Hindlimb muscle (tissue), 1 donor: ENCODE results near the gene CD300A. TPM values are rescaled to one million over a fixed set of nuclear protein-coding genes. Genes with fewer than 3 reads are reported as not detected.

Experiments used
- DNase-seq: peaks from one replicate; pipeline ENCODE4 v3.0.0-alpha.2; 2013
- polyA plus RNA-seq: library from polyadenylated mRNA; unstranded; fragments of 120-200 nt; gene quantifications from one replicate; pipeline ENCODE4 v1.2.1, GENCODE V29; 2013; ENCODE audit not compliant: insufficient read length

Gene CD300A
- polyA plus RNA-seq, result 2.2 TPM

DNA sequence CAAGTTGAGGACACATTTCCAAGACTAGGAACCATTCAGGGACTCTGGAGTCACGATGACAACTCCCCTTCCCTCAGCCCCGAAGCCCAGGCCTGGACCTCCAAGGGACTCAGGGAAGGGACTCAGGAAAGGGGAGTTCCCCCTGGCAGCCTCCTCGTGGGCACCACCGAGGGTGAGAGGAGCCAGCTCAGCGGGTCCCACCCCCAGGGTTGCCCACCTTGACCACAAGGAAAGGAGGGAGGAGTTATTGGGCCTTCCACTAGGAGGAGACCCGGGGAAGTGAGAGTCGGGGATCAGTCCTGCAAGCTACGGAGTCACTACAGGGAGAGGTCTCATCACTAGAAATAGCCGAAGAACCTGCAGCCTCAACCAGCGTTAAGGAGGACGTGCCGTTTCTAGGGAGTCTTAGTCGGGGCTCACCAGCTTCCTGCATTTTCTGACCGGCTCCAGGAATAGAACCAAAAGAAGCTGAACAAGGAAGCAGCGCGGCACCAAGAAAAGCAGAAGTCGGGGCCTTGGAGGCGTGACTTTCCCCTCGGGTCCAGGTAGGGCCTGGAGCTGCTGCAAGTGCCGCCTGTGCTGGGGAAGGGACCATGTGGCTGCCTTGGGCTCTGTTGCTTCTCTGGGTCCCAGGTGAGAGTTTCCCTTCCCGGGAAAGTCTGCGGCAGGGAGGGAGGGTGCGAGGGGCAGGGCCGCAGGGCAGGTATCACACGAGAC, at the start of gene CD300A:
TSS of gene CD300A (plus strand) at position 524 of the 717 bp plus-strand sequence. CDS start at position 594, 70 bp downstream.
- DNase-seq, result no peak

DNA sequence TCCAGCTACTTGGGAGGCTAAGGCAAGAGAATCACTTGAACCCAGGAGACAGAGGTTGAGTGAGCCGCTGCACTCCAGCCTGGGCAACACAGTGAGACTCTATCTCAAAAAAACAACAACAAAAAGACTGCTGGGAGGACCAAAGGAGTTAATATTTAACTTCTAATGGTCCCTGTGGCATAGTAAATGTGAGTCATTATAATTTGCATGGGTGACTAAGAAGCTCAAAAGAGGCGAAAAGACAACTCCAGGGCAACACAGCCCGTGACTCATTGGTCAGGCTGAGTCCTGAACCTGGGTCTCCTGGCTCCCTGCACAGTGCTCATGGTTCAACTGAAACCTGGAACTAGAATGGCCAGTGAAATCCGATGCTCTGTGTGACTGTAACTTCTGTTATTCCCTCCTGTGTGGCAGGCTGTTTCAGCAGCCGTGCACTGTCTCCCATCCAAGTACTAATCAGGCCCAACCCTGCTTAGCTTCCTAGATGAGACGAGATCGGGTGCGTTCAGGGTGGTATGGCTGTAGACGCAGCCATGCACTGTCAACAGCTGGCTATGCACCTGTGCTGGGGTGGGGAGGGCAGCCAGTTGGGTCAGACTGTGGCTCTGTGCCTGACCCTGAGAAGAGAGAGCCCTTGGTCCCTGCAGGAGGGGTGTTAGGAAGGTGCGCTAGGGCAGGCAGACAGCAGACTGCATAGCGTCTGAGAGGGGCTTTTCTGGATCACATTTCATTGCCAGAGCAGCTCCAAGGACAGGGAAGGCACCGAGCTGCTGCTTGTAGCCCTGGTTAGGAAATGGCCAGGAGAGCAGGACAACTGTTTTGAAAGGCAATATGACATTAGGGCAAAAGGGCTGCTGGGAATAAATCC, 49.0 kb upstream of the CD300A start:
- no peak for DNase-seq

DNA sequence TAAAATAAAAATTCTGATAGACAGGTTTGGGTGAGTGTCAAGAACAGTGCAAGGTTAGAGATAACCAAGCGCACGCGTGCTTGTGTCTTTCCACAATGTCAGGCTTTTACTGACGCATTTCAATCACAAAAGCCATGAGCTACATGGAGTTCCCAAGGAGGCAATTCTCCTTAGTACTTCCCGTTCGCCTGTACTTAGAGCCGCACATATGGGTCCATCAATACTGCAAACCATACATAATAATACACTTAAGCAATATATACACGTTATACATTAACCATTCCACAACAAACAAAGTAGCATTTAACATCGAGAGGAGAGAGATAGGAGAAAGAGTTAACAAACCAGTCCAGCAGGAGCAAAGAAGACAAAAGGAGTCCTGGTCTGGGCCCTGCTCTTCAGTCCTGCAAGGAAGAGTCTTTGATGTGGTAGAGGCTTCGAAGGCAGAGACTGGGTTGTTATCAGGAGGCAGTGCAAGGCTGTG, 46.5 kb upstream of the CD300A start:
- DNase-seq, result no peak

DNA sequence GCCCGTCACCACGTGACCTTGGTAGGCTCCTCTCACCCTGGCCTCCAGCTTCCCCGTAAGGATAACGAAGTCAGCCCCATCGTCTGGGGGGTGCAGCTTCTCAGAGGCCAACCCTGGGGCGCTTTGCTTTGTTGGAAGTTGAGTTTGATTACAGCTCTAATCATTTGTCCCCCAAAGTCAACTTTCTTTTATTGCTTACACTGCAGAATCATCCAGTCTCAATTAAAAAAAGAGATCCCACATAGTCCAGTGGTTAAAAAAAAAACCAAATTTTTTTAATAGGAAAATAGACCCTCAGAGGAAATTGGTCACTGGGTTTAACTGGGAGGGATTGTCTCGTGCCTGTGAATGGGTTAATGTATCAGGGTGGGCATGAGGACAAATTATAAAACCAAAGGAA, 42.3 kb upstream of the CD300A start:
- DNase-seq, result no peak

DNA sequence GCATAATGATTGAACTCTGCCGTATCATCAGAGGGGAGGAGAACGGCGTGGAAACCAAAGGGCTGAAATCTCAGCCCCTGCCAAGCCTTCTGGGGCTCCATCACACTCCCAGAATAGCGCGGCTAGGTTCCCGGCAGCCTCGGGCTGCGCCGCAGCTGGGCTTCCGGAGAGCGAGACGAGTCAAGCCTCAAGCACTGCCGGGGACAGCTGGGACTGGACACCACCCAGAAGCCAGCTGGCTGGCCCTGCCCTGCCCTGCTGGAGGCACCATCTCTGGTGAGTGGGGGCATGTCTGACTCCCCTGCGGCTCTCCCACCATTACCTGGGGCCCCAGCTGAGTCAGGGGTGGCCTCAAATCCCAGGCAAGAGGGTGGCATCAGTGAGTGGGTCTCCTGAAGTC, 41.8 kb upstream of the CD300A start:
- DNase-seq, result no peak

DNA sequence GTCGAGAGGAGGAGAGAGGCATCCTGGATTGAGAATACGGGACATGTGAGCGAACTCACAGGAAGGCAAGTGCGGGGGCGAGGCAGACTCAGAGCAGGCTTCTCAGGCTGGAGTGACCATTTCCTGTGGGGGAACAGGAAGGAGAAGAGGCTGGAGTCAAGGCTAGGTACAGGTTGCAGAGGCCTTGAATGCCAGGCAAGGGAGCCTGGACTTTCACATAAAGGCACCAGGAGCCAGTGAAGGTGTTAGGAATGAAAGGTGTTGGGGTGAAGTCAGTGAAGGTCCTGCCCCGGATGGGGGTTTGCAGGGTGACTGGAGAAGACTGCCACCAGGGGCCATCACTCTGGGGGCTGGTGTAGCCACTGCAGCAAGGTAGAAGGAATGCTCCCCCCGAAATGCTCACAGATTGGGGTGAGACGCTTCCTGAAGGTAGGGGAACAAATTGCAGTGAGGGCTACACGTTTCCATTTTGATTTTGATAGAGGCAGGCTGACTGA, 39.8 kb upstream of the CD300A start:
- DNase-seq, result no peak

DNA sequence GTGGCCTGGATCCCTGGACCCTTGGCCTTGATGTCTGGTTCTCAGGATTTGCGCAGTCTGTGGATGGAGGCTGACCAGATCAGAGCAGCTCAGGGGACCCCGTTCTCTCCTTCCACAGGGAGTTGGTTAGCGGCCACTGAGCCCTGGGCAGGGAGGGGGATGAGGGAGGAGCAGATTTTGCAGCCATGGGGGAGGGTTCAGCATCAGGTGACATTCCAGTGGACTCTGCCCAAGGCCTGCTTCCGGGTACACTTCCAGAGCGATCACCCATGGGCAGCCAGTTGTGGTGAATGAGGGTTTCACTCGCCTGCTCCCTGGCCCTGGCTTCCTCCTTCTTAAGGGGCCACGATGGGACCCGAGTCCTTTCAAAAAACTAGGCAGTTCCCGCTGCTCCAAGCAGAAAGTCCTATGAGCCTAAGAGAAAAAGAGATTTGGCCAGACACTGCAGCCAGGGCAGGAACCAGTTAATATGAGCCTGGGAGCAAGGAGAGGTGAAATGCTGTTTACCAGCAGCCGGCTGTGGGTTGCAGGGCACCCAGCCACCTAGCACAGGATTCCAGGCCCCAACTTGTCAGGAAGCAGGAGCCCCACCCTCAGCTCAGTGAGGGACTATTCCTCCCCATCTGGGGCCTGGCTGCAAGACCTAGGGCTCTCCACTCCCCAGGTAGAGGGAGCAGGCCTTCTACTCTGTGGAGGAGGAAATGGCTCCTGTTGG, 39.2 kb upstream of the CD300A start:
- no peak for DNase-seq

DNA sequence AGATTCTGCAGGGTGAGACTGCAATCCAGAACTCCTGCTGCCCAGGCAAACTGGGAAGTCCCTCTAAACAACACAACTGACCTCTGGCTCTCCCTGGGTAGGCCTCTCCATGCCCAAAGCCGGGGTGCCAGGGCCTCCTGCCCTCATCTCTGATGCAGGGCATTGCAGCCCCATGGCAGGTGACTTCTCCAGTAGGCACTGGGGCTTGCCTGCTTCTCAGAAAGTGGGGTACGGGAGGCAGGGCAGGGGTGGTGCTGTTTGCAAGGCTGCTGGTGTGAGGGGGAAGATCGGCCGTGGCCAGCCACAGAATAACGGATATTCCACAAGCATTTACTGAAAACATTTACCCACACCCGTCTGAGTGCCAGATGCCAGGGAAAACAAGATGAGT, 38.7 kb upstream of the CD300A start:
- no peak for DNase-seq

DNA sequence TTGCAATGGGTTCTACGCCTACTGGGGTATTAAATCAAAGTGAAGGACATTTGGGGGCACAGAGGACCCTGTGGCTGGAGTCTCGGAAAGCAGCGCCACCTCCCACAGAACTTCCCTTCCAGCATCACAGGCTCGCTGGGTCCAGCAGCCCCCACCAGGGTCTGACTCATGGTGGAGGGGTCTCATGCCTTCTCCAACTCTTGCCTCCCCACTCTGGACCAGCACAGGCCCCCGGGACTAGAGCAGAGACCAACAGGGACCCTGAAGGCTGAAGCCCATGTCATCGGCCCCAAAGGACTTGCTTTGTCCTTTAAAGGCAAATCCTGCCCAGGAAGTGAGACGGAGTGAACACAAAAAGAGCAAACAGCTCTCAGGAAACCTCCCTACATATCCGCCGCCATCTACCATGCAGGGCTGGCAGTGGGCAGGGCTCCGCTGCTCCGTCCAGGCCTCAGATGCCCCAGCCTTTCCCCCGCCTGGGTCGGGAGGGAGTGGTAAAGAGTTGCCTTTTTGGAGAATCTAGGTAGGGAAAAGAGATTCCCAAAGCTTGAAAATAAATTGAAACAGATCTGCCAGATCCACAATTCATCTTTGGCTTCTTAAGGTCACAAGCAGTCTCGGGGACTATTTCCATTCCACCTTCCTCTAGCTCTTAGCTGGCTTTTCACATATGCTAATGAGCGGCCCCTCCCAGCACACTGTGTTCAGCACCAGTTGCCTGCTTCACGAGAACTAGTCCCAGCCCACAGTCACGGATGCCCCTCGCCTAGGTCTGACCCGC, 36.6 kb upstream of the CD300A start:
- DNase-seq, result no peak

DNA sequence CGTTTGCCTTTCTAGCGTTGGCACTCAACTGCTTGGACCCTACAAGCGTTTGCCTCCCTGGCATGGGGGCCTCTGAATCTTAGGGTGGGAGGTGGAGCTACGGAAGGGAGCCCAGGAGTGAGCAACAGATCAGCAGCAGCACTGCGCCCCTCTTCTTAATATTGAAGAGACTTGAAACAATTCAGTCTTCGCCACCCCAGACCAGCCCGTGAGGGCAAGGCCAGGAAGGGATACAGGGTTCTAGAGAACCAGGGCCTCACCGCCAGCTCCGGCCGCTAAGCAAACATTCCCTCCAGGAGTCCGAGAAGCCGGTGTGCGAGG, 36.1 kb upstream of the CD300A start:
- DNase-seq, result no peak

DNA sequence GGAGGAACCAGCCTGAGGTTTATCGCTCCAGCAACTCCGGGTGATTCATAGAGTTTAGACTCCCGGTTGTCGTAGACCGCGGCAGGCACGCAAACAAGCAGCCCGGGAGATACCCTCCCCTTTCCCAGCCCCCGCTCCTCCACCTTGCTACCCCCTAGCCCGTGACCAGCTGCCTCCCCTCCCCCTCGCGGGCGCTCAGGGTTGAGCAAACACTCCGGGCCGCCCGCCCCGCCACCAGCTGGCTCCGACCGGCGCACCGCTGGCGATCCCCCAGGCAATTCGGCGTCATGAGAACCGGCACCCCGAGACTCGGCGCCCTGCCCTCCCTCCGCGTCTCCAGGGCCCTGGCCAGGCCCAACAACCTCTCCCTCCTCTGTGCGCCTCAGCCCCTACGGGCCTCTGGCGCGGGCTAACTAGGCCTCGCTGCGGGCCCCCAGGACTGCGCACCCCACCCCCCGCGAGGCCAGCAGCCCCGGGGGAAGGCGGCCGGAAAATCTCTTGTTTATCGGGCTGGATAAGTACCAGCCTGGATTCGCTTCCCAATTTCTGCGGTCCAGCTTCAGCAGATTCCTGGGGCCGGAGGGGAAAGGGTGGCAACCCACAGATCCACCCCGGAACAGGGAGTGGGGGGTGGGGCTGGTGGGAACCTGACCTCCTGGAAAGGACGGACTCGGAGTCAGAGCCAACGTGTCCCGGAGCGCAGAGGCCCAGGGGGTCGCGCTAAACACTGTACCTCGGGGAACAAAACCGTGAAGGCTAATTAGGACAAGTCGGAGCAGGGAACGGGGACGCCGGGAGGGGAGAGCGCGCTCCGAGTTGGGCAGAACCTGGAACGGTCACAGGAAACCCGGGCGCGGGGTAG, 35.5 kb upstream of the CD300A start:
- peak; percentile 60 for DNase-seq

DNA sequence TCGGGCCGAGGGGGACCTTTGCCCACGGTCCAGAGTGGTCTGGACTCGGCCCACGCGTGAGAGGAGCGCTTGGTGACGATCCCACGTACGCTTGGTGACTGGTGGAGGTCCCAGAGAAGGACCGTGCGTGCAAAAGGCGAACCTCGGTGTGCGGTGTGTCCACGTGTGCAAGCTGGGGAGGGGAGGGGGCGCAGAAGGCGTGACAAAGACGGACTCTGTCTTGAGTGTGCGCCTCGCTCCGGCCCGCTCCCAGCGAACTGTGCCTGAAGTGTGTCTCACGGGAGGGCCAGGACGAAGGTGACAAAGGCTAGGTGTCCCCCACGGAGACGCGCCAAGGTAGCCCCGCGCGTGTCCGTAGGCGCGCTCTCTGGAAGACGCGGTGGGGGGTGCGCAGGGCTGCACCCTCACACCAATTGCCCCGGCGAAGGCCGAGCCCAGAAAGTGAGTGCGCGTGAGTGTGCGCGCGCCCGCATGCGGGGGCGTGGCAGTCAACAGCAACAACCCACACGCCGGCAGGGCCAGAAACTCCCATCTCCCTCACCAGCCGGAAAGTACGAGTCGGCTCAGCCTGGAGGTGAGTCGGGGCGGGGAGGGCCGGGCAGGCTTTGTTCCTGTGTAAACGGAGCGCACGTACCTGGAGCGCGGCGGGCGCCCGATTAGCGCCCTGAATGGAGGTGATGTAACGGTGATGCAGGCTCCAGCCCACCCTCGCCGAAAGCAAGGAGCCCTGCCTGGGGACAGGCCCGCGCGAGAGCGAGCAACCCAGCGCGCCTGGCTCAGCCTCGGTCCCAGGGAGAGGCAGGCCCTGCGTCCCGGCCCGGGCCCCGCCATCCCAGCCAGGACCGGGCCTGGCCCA, 34.6 kb upstream of the CD300A start, which contains the start of gene GPRC5C:
TSS of gene GPRC5C (plus strand) at position 521 of the 856 bp plus-strand sequence. CDS start 7,689 bp downstream, outside the sequence.
- peak; percentile 73 for DNase-seq

DNA sequence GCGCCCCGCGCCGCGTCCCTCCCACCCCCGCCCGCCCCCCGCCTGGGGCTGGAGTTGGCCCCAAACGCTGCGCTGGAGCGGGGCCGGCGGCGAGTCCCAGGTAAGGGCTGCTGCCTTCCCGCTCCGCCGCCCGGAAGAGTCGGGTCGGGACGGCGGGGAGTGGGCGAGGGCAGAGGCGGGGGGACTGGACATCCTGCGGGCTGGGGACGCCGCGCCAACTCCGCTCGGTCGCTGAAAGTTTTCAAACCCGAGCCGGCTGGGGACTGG, 34.1 kb upstream of the CD300A start:
- no peak for DNase-seq

DNA sequence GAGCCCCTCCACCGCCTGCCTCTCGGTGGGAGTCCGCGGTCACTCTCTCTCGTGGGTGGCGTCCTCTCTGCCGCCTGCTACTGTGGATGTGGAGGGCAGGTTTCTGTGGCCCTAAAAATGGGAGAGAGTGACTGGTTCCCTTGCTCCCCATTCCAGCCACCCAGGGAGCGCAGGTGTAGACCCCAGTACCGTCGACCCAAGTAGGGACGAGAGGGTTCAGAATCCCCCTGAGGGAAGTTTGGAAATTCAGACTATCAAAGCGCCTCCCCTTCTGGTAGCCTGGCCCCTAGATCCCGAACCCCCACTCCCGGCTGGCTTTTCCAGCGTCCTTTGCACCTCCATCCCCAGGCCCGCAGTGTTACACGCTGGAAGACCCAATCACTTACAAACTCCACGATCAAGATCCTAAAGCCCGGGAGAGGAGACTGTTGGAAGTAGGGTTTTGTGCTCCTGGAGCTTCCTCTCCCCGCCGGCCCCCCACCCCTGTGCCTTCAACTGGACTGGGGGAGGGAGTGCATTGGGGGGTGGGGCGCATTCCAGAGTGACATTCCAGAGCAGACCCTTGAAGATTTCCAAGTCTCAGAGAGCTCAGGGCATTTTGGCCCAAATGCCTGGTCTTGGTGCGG, 33.6 kb upstream of the CD300A start:
- DNase-seq, result no peak

DNA sequence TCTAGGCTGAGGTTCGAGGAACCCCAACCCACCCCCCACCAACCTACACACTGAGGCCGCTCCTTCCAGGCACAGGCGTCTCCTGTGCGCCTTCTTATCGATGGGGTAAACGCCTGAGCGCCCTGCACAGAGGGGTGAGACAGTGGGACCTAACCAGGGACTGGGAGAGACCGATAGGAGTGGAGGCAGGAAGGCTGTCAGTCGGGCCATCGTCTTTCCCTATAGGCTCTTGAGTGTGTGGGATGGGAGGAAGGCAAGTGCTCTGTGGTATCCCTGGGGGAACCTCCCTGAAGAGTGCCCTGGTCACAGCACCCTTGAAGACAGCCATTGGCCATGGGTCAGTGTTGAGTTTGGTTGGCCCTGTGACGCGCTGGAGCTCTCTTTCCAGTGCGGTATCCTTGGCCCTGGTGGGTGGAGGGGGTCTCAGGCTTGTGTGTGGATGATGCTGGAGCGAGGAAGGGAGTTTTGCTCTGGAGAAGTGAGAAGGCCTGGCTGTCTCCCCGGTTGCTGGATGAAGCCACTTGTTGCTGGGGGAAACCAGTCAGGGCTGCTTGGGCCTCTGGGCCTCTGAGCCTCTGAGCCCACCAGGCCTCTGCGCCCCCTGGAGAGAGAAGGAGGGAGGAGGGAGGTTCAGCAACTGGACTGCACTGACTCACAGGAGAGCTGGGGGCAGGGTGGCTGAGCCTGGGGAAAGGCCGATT, 32.9 kb upstream of the CD300A start:
- DNase-seq, result no peak

DNA sequence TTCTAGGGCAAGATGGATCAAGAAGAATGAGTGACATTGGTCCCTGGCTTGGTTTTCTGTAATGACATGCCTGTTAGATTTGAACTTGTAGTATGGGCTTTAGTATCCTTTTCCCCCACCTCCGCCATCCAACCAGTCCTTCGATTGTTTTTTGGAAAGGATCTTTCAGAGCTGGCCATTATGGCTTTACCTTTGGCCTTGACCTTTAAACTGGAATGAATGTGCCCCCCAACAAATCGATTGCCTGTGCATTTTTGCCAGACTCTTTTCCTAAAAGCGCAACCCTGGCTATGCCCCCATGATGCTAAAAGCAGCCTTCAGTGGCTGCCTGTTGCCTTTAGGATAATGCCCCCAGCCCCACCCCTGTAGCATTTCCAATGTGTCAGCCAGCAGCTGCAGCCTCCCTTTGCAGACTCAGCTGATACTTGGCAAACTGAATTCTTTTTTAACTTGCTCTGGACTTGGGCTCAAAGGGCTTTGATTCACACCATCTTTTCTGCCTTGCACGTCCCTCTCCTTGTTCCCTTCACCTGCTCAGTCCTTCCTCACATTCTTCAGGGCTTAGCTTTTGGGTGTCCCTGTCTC, 30.6 kb upstream of the CD300A start:
- no peak for DNase-seq

DNA sequence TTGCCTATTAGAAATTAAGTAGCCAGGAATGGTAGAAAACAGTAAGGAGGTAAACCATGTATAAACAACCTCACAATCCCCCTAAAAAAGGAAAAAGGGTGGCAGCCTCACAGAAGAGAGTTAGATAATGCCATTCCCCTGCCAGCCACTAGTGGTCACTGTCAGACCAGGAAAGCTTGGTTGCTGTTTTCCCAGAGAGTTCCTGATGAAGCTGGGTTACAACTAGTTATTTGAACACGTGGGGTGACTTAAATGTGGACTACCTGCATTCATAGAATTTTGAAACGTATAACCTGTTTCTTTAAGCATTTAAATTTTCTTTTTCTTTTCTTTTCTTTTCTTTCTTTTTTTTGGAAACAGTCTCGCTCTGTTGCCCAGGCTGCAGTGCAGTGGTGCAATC, 28.7 kb upstream of the CD300A start:
- no peak for DNase-seq

DNA sequence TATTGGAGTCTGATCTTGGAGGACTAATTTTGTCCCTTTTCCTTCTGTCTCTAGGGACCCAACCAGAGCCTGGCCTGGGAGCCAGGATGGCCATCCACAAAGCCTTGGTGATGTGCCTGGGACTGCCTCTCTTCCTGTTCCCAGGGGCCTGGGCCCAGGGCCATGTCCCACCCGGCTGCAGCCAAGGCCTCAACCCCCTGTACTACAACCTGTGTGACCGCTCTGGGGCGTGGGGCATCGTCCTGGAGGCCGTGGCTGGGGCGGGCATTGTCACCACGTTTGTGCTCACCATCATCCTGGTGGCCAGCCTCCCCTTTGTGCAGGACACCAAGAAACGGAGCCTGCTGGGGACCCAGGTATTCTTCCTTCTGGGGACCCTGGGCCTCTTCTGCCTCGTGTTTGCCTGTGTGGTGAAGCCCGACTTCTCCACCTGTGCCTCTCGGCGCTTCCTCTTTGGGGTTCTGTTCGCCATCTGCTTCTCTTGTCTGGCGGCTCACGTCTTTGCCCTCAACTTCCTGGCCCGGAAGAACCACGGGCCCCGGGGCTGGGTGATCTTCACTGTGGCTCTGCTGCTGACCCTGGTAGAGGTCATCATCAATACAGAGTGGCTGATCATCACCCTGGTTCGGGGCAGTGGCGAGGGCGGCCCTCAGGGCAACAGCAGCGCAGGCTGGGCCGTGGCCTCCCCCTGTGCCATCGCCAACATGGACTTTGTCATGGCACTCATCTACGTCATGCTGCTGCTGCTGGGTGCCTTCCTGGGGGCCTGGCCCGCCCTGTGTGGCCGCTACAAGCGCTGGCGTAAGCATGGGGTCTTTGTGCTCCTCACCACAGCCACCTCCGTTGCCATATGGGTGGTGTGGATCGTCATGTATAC, 26.5 kb upstream of the CD300A start:
- no peak for DNase-seq
